COLO829 (cell line): ENCODE measurements around the gene ABCB4.
A peak's percentile ranks its signal among the peaks of the same experiment; 100 is the strongest.

Source experiments
- DNase-seq: peaks from one replicate; pipeline ENCODE4 v3.0.0; 2012; ENCODE audit warnings: low spot score

The ABCB4 gene

DNA sequence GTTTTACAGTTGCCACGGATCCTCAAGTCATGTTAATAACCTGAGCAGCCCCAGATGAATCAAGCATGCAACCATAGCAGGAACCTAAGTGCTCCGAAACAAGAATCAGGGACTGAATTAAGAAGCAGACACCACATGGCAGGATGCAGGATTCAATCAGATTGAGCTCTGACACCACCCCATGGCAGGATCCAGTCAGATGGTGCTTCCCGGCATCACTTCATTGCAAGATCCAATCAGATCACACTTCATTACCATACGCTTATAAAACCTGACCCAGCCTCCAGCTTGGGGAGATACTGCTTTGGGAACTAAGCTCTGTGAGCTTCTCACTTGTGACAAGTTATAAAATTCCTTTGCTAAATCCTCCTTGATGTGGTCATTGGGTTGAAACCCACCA lies 55.3 kb downstream of the ABCB4 start:
- no peak for DNase-seq

- peak; percentile 68 for DNase-seq
Measured at GRCh38 chr7:87416682-87417587, 58.5 kb downstream of the ABCB4 start.

GRCh38 chr7:87414794-87415188 lies 60.7 kb downstream of the ABCB4 start:
- no peak for DNase-seq

DNA sequence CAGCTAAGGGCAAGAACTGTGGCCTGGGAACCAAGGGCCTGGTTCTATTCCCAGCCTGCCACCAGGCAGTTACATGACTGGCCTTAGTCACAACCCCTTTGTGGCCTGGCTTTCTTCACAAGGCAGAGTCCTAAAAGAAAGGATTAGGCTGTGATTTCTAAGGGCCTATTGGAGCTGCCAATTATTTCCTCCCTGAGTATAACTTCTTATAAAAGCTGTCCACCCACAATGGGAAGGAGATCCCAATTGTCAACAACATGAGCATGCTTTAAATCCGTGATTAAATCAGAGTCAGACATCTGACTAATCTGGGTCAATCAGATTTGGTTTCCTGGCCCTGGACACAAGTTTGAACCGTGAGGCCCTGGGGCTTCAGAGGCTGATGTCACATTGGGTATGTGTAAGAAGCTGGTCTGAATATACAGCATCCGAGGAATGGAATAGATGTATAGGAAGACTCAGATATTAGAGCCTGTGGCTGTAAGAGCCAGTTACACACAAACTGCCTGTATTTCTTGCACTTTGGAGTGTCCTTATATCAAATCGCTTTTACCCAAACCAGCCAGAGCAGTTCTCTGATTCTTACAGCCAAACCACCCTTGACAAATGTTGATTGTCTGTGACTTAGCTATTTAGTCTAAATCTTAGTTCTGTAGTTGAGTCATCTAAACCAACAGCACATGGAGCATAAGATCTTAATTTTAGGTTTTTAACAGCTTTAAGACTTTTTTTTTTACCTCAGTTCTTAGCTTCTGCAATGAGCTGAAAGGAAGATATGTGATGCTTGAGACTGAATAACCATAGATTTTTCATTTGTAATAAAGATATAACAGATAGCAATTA lies 61.3 kb downstream of the ABCB4 start:
- DNase-seq, result peak; percentile 10

GRCh38 chr7:87413029-87413428 lies 62.5 kb downstream of the ABCB4 start:
- no peak for DNase-seq

- no peak for DNase-seq
Measured at GRCh38 chr7:87411186-87411585, 64.3 kb downstream of the ABCB4 start.

- DNase-seq, result no peak
Measured at GRCh38 chr7:87404674-87405073, 70.8 kb downstream of the ABCB4 start.

DNA sequence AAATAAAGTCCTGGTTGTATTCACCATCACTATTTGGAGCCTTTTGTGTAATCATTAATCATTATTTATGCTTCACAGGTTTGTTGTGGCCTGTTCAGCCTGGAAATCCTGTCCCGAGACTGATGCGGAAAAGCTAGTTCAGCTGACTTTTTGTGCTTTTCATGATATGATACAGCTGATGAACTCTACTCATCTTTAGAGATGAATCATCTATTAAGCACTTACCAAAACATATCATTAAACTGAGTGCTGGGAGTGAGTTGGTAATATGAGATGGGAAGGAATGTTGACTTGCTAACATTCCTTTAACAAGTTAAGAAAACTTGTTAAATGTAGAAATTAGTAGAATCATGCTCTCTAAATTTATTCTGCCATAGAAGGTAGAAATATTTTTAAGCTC lies 77.0 kb downstream of the ABCB4 start:
- DNase-seq, result peak; percentile 54

GRCh38 chr7:87395442-87396020 lies 79.9 kb downstream of the ABCB4 start:
- DNase-seq, result no peak

DNA sequence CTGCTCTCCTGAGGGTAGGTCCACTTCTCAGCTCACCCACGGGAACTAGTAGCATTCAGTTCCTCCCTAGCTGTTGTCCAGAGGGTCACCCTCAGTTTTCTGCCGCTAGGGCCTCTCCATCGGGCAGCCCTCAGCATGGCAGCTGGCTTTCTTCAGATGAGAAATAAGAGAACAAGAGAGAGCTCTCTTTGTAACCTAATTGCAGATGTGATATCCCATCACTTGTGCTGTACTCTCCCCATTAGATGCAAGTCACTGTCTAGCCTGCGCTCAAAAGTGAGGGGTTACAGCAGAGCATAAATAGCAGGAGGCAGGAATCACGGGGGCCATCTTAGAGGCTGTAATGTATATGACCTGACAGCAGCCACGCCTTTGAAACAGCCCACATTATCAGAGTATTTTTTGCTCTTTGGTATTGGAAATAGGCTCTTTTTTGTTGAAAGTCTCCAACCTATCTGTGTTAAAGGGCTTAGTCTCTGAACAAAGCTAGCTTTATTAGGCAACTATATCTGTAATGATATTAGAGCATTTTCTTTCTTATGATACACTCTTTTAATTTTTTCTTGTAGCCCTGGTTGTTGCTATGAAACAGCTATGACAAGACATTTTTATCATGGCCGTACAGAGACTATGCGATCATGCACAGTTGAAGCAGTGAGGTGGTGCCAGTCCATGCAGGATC lies 84.3 kb downstream of the ABCB4 start:
- no peak for DNase-seq

GRCh38 chr7:87380905-87381304 lies 94.6 kb downstream of the ABCB4 start:
- DNase-seq, result no peak

GRCh38 chr7:87375662-87376435 lies 99.6 kb downstream of the ABCB4 start:
- DNase-seq, result no peak

DNA sequence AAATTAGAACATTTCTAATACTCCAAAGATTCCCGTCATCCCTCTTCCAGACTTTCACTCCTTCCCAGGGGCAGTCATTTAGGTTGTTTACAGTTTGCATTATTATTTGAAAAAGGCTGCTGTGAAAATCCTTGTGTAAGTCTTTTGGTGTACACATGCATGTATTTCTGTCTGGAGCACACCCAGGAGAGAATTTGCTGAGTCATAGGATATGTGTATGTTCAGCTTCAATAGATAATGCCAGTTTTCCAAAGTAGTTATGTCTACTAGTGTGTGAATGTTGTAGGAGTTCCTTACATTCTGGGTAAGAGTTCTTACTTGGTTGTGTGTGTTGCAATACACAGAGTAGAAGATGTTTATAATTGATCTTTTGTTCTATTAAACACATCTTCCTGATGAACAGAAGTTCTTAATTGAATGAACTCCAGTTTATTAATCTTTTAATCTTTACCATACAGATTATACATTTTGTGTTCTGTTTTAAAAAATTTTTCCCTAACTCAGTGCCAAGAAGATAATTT lies 104.8 kb downstream of the ABCB4 start:
- DNase-seq, result no peak

DNA sequence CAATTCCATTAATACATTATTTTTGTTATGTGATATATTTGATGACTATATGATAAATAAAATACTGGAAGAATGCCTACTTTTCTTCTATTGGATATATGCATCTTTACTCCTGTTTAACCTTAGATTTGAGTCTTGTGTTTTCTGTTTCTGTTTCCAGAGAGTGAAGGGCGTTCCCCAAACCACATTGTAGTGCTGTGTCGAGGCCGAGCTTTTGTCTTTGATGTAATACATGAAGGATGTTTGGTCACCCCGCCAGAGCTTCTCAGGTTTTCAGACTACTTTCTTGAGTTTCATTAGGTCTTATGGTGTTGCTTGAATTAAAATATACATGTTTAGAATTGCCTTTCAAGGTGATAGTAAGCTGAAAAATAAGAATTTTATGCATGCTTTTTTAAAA lies 106.3 kb downstream of the ABCB4 start:
- no peak for DNase-seq

GRCh38 chr7:87364246-87364645 lies 111.2 kb downstream of the ABCB4 start:
- no peak for DNase-seq

DNA sequence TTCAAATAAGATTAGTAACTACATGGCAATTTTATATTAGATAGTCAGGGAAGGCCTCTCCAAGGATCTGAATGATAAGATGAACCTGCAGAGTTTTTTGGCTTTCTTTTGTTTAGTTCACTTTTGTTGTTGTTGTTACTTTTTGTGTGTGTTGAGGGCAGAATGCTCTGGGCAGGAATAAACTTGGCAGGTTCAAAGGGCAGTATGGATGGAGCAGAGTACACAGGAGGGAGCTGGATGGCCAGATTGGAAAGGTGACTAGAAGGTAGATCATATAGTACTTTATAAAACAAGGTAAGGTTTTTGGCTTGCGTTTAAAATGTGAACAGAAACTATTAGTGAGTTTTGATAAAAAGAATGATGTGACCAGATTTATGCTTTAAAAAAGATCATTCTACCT lies 112.1 kb downstream of the ABCB4 start:
- DNase-seq, result no peak

GRCh38 chr7:87361320-87361719 lies 114.2 kb downstream of the ABCB4 start:
- DNase-seq, result no peak

DNA sequence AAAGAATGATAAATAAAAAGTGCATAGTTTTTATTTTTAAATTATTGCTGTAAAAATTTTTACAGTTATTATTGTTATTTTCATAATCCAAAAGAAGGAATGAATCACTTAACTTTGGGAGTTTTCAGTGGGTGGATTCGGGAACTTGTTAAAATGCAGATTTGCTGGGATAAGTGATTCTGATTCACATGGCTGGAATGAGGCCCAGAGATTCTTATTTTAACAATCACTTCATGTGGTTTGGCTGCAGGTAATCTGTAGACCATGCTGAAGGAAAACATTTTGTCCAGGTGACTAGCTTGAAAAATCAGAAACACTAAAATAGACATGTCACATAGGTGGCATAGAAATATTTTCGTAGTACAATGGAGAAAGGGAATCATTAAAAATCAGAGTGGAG lies 116.1 kb downstream of the ABCB4 start:
- DNase-seq, result no peak

DNA sequence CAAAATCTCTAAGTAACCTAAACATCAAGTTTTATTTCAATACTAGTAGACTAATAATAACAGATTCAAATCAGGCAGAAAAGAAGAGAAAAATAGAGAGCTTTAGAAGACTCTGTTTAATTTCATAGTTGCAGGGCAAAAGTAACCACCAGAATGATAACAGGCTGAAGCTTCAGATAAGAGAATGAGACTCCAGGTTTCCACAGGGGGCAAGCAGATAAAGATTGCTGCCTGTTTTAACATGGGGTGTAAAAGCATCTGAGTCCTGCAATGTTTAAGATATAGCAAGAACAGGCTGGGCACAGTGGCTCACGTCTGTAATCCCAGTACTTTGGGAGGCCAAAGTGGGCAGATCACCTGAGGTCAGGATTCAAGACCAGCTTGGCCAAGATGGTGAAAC lies 119.0 kb downstream of the ABCB4 start:
- no peak for DNase-seq

DNA sequence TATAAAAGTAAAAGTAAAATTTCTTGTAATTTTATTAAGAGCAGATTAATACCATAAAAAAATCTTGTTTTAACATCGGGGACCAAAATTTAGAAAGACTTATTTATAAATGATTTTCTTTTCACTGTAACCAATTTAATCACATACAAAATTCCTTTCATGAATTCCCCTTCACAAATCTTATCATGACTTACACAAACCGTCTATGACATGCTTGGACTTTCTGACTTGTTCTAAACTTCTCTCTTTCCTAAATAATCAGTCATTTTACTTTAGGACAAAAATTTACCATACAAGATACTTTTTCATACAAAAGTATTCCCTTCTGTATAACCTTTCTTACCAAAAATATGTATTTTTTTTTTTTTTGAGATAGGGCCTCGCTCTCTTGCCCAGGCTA lies 120.7 kb downstream of the ABCB4 start:
- no peak for DNase-seq
